Psoas muscle (tissue), 8 donors: Measurements from ENCODE around the gene LTBP1. TPM values are rescaled to one million over a fixed set of nuclear protein-coding genes. Genes with fewer than 3 reads are reported as not detected.

ENCODE experiments used
- ATAC-seq, 4 donors: fragments of 200-7000 bp; cut with Tn5 transposase; one replicate each; pipeline ENCODE4 v1.9.1; 2020; ENCODE audit warnings: moderate library complexity in 3 of 4, mild to moderate bottlenecking in 2 of 4
- DNase-seq, 2 donors: peaks; one replicate each; pipeline ENCODE4 v3.0.0-alpha.2; 2020
- H3K27ac ChIP-seq: fragments of 200-600 bp; one replicate; pipeline ENCODE4 v1.8.0; 2022
- H3K27me3 ChIP-seq, 3 donors: fragments of 200-600 bp in 1 of 3; one replicate each; pipeline versions ENCODE4 v1.6.1 to v1.8.0; 2013 to 2022; ENCODE audit warnings: low read length in 2 of 3, mild to moderate bottlenecking in 2 of 3, moderate library complexity in 1 of 3; ENCODE audit not compliant: insufficient read depth in 3 of 3
- H3K36me3 ChIP-seq, 2 donors: fragments of 200-600 bp in 1 of 2; one replicate each; pipeline versions ENCODE4 v1.6.1 to v1.8.0; 2013 to 2022; ENCODE audit warnings: low read depth in 1 of 2, mild to moderate bottlenecking in 1 of 2, moderate library complexity in 1 of 2; ENCODE audit not compliant: insufficient read depth in 1 of 2
- H3K4me1 ChIP-seq: fragments of 200-600 bp; one replicate; pipeline ENCODE4 v1.8.0; 2022
- H3K4me3 ChIP-seq: fragments of 200-600 bp; one replicate; pipeline ENCODE4 v1.8.0; 2022; ENCODE audit warnings: mild to moderate bottlenecking
- H3K9me3 ChIP-seq: fragments of 200-600 bp; one replicate; pipeline ENCODE4 v1.8.0; 2022
- WGBS, 3 donors: extraction: QIAGEN DNeasy Blood & Tissue Kit; methylation state at CpG; one replicate each; pipeline versions ENCODE4 v1.1.6 to v1.1.7; 2013; 5-methylcytosine and 5-hydroxymethylcytosine counted together
- intact Hi-C, 2 donors: fragments of 100-400 bp; cut with DNase I; formaldehyde crosslinking; loops; one replicate each; pipeline versions ENCODE4 v1.11.0 to v1.14.2; 2022
- polyA plus RNA-seq, 3 donors: library from polyadenylated mRNA; stranded (reverse); fragments of 200-250 nt; gene quantifications; one replicate each; pipeline ENCODE4 v1.2.3, GENCODE V29; 2013
- total RNA-seq, 4 donors: library from RNA; stranded (reverse); fragmentation: NEBNext Ultra II Directional in 2 of 4; extraction: Animal tissue kit (Norgen Biotek cat#: 25700) in 2 of 4; gene quantifications; one replicate each; pipeline versions ENCODE4 v1.2.1 to v1.2.4, GENCODE V29; 2021 to 2023
- TF ChIP-seq, protein P1 (sequence below): fragments of 200-600 bp; IDR thresholded peaks from one replicate; pipeline ENCODE4 v1.8.0; 2022; ENCODE audit warnings: antibody characterized with exemption
- donor health status: healthy with polysubstance abuse.
- donor health status: DM: no; HTN: no; CAD: no; lungs with moderate emphysema.
- donor health status: Bipolar disorder and iron deficiency.
- donor health status: healthy.
- donor health status: DM: yes; HTN: yes; CAD: no.
- donor health status: DM: no; HTN: no; CAD: no.
- donor health status: DM: no; HTN: no; CAD: no.
- donor health status: DM: yes; HTN: yes; CAD: no.

Gene LTBP1
- total and polyA plus RNA-seq, 7 donors, result 5.9 to 26.8 (median 9.5) TPM

DNA sequence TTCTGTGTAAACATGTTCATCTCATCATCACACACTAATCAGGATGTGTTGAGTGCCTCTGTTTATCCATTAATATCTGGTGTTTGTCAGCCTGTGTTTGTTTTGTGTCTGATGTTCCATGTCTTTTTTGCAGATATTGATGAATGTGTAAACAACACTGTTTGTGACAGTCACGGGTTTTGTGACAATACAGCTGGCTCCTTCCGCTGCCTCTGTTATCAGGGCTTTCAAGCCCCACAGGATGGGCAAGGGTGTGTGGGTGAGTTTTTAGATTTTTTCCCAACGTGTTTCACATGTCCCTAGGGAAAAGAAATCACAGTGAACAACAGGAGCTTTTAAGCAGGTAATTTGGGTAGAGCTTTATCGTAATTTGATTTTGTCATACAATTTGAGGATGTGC, 396.0 kb downstream of the LTBP1 start:
- WGBS, 3 donors, result 56 to 75% (median 60%) methylated on average over 4 of the region's 4 CpGs
- TF ChIP-seq, protein P1, sequence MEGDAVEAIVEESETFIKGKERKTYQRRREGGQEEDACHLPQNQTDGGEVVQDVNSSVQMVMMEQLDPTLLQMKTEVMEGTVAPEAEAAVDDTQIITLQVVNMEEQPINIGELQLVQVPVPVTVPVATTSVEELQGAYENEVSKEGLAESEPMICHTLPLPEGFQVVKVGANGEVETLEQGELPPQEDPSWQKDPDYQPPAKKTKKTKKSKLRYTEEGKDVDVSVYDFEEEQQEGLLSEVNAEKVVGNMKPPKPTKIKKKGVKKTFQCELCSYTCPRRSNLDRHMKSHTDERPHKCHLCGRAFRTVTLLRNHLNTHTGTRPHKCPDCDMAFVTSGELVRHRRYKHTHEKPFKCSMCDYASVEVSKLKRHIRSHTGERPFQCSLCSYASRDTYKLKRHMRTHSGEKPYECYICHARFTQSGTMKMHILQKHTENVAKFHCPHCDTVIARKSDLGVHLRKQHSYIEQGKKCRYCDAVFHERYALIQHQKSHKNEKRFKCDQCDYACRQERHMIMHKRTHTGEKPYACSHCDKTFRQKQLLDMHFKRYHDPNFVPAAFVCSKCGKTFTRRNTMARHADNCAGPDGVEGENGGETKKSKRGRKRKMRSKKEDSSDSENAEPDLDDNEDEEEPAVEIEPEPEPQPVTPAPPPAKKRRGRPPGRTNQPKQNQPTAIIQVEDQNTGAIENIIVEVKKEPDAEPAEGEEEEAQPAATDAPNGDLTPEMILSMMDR, result no peak
- Histone ChIP-seq H3K4me1 (no peaks in the 10 kb centered on the region), H3K27ac (no peak overlapping the region), H3K9me3 (no peaks in the 10 kb centered on the region), H3K27me3 (no peaks in the 10 kb centered on the region), H3K4me3 (no peak overlapping the region), H3K36me3 (peaks cover 0 to 2% of the 10 kb centered on the region in 2 donors)
- no peak for ATAC-seq
- no peak for DNase-seq
- intact Hi-C loops, result no loop called here

DNA sequence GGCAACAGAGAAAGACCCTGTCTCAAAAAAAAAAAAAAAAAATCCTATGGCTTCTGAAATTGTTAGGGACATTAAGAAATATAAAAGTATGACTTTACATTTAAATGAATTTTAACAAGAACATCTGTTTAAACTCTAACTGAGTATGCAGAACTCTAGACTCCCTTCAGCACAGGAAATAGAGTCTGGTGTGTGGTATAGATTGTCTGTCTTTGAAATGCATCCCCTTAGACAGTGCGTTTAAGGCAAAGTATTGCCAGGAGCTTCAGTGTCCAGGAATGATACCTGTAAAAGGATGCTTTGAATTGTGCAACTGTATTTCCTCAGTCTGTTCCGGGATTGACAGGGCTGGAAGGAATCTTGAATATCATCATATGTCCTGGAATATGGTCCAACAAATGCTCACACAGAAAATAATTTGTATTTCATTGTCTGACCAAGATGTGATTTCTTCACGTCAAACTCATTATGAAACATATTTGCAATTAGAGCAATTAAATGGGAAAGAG, 396.7 kb downstream of the LTBP1 start:
- H3K27me3 ChIP-seq, result no peaks in the 10 kb centered on the region
- WGBS, 3 donors, result 55 to 77% (median 64%) methylated on average over 3 of the region's 3 CpGs
- ATAC-seq (peak in 2 of 4 donors; percentile 43 to 63), DNase-seq (no peak)
- H3K36me3 ChIP-seq, result peaks cover 0 to 2% of the 10 kb centered on the region in 2 donors
- TF ChIP-seq, protein P1, result no peak
- no peaks in the 10 kb centered on the region for H3K9me3 ChIP-seq
- H3K4me3 ChIP-seq, result no peak overlapping the region
- H3K4me1 ChIP-seq, result no peaks in the 10 kb centered on the region
- intact Hi-C loops, result no loop called here
- no peak overlapping the region for H3K27ac ChIP-seq

DNA sequence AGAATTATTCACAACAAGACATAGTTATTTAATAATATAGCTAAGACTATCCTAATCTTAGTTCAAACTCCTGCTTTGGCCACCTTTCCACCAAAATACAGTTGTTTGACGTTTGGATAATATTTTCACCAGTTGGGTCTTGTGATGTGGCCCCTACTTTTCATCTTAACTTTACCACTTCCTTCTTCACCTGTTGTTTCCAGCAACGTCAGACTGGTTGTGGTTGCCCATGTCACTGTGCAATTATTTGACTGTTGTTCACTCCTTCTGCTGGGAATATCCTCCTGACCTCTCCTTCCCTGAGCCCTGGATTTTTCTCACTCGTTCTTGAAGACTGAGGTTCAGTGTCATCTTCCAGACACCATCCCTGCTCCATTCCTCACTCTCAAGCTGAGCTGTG, 397.5 kb downstream of the LTBP1 start:
- no peaks in the 10 kb centered on the region for H3K27me3 ChIP-seq
- H3K36me3 ChIP-seq, result peaks cover 0 to 2% of the 10 kb centered on the region in 2 donors
- TF ChIP-seq, protein P1, result no peak
- no peaks in the 10 kb centered on the region for H3K4me1 ChIP-seq
- intact Hi-C loops, result no loop called here
- DNase-seq (no peak), ATAC-seq (no peak)
- H3K9me3 ChIP-seq, result no peaks in the 10 kb centered on the region
- no peak overlapping the region for H3K4me3 ChIP-seq
- H3K27ac ChIP-seq, result no peak overlapping the region
- WGBS, 3 donors, result 76 to 87% (median 79%) methylated on average over 3 of the region's 3 CpGs

DNA sequence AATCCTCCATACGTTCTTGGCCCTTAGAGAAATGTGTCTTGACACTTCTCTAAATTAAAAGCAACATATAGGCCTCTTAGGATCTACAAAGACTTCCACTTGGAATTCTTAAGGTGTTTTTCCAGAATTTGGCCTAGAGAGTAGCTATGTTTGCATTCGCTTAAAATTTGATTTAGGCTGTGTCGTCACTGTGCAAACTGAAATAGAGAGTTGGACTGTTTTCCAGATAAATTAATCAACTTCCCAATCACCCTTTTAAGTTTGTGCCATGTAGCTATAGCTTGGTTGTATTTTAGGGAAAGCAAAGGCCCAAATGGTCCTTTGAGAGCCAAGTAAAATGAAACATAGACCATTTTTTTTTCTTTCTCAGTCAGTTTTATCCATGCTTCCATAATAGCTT, 401.1 kb downstream of the LTBP1 start:
- TF ChIP-seq, protein P1, result no peak
- H3K27me3 ChIP-seq, result no peaks in the 10 kb centered on the region
- no peaks in the 10 kb centered on the region for H3K4me1 ChIP-seq
- DNase-seq (no peak), ATAC-seq (no peak)
- no peak overlapping the region for H3K27ac ChIP-seq
- 79 to 95% (median 94%) methylated on average over 3 of the region's 3 CpGs for WGBS, 3 donors
- H3K9me3 ChIP-seq, result no peaks in the 10 kb centered on the region
- H3K36me3 ChIP-seq, result peaks cover 0 to 2% of the 10 kb centered on the region in 2 donors
- intact Hi-C loops, result no loop called here
- no peak overlapping the region for H3K4me3 ChIP-seq

DNA sequence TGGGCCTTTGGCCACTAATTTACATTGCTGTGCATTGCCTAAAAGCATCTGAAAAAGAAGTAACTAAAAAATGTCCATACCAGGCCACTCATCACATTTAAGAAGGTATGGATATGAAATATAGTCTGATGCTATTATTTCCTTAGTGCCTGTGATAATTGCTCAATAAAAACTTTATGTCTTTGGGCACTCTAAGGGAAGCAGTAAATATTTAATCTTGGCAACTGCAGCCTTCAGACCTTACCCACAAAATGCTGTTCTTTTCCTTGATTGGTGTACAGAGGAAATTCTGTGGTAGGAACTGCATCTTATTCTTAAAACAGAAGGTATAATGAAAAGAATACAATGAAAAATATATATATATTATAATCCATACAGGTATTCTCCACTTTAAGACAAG, 403.9 kb downstream of the LTBP1 start:
- Histone ChIP-seq H3K36me3 (peaks cover 0 to 2% of the 10 kb centered on the region in 2 donors), H3K27me3 (no peaks in the 10 kb centered on the region), H3K27ac (no peak overlapping the region), H3K9me3 (no peaks in the 10 kb centered on the region), H3K4me1 (no peaks in the 10 kb centered on the region), H3K4me3 (no peak overlapping the region)
- DNase-seq (no peak), ATAC-seq (no peak)
- TF ChIP-seq, protein P1, result no peak
- intact Hi-C loops, result no loop called here
